D721Med (cell line): ENCODE results near the gene CYTH3.

Source experiments
- DNase-seq: peaks from one replicate; pipeline ENCODE4 v3.0.0; 2011; ENCODE audit warnings: low spot score; ENCODE audit not compliant: insufficient read length
- FAIRE-seq: peaks from 2 replicates; lab custom pipeline; 2011; peaks lifted over from hg19 to GRCh38; lab: Jason Lieb, UNC
- CTCF ChIP-seq: IDR thresholded peaks from 2 replicates; pipeline ENCODE4 v1.5.1; 2012; ENCODE audit warnings: mild to moderate bottlenecking, control low read depth; ENCODE audit not compliant: insufficient read depth; ENCODE audit errors: missing control alignments

The CYTH3 gene

DNA sequence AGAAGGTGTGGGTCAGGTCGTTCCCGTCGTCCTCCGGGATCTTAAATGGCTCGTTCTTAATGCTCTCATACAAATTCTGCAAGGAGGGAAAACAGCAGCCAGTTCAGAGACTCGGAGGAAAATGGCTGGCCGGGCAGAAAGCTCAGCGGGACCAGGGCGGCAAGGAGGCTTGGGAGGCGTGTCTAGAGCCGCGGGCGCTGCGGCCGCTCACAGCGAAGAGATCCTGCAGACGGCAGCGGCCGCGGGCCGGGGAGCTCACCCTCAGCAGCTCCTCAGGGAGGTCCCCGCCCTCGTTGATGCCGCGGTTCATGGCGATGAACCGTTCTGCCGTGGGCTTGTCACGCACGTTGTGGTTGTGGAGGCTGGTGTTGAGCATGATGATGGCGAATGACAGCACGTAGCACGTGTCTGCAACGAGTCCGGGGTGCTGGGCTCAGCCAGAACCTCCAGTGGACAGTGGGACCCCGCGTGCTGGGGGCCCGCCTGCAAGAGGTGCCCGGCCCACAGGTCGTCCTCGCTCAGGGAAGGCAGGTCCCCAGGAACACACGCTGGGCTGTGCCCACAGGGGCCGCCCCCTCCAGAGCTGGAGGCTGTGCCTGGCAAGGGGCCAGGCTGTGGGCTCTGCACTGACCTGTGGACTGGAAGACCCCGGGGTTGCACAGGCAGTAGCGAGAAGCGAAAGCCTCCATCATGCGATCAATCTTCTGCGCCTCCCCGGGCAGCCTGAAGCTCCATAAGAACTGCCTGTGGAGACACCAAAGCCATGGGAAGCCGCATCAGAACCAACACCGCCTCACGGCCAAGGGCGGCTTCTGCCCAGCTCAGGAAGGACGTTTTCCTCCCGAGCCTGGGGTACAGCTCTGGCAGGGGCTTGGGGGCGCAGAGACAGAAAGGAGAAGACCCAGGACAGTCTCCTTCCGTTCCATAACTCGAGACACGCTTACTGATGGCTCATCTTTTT is 101.6 kb downstream of the CYTH3 start:
- FAIRE-seq: no peak
- no peak for DNase-seq
- TF ChIP-seq CTCF: no peak

- DNase-seq (no peak), FAIRE-seq (no peak)
- TF ChIP-seq CTCF: no peak
These were observed 102.5 kb downstream of the CYTH3 start for GRCh38 chr7:6169805-6170520.

GRCh38 chr7:6168477-6168868 is 104.0 kb downstream of the CYTH3 start:
- no peak for TF ChIP-seq CTCF
- FAIRE-seq (no peak), DNase-seq (no peak)

GRCh38 chr7:6167587-6168476 is 104.6 kb downstream of the CYTH3 start:
- TF ChIP-seq CTCF: no peak
- FAIRE-seq (no peak), DNase-seq (no peak)

GRCh38 chr7:6167004-6167551 is 105.3 kb downstream of the CYTH3 start:
- TF ChIP-seq CTCF: no peak
- FAIRE-seq (no peak), DNase-seq (no peak)

DNA sequence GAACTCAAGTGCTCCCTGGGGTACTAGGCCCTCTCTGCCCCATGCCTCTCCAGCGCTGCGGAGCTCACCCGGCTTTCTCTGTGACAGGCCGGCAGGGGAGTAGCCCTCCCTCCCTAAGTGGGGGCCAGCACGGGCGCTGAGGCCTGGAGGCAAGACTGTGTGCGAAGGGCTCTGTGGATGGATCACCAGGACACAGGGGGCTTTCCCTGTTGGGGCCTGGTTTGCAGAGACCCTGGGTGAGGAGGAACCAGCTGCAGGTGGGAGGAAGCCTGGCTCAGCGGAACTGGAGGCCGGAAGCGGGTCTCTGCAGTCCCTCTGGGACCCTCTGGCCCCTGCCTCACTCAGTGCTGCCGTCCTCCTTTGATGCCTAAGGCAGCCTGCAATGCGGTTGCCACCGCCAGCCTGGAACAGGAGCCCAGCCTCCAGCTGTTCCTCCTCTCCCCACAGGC is 106.0 kb downstream of the CYTH3 start:
- no peak for FAIRE-seq
- no peak for TF ChIP-seq CTCF

More for the DNA sequence above, 106.0 kb downstream of the CYTH3 start:
- DNase-seq: no peak
